Adipocyte (in vitro differentiated cells): Measurements from ENCODE around the gene NRP2.
A peak's percentile ranks its signal among the peaks of the same experiment; 100 is the strongest.

Experiments
- DNase-seq: peaks from one replicate; pipeline ENCODE4 v3.0.0-alpha.2; 2015; ENCODE audit warnings: low read depth
- H3K27me3 ChIP-seq: replicated peaks from 2 replicates; pipeline ENCODE4 v1.7.0; 2013; ENCODE audit warnings: mild to moderate bottlenecking, low read length, moderate library complexity; ENCODE audit not compliant: control insufficient read depth, insufficient read depth
- H3K36me3 ChIP-seq: 2 replicates; pipeline ENCODE4 v1.7.0; 2013; ENCODE audit warnings: low read length, mild to moderate bottlenecking, moderate library complexity; ENCODE audit not compliant: control insufficient read depth, insufficient read depth, severe bottlenecking
- H3K4me1 ChIP-seq: 2 replicates; pipeline ENCODE4 v1.7.0; 2013; ENCODE audit warnings: mild to moderate bottlenecking, low read length, moderate library complexity; ENCODE audit not compliant: control insufficient read depth, insufficient read depth
- H3K4me3 ChIP-seq: 2 replicates; pipeline ENCODE4 v1.7.0; 2013; ENCODE audit warnings: mild to moderate bottlenecking, low read length, moderate library complexity
- H3K9ac ChIP-seq: 2 replicates; pipeline ENCODE4 v1.7.0; 2013; ENCODE audit warnings: mild to moderate bottlenecking, low read length, moderate library complexity
- H3K9me3 ChIP-seq: 2 replicates; pipeline ENCODE4 v1.7.0; 2013; ENCODE audit warnings: mild to moderate bottlenecking, low read length, moderate library complexity; ENCODE audit not compliant: control insufficient read depth

Gene NRP2

DNA sequence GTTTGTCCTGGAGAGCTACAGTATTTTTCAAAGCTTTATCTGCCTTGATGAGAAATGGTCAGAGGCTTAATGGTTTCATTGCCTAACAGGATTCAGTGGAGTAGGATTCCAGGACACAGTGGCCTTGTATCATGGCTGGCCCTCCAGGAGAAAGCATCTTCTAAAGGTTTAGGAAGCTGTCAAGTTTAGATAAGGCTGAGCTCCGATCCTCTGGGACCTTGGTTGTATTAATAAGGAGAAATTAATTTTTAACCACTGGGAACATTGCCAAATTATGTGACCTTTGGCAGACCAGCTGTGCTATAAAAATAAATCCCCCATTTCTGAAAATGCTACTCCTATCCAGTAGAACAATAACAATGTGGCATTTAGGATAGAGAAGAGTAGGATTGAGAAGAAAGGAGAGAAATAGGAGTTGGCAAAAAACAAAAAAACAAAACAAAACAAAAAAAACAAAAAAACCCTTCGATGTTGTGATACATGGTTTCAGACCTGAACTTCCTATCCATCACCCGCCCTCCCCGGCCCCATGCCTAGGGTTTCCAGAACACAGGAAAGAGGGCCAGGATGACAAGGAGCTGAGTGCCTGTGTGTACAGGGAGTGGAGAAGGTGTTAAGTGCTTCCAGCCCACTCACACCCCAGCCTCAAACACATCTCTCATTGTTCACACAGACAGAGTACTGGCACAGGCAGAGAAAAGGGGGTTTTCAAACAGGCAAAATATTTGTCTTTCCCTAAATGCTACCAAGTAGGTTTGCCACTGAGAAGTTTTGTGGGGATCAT is 6.3 kb downstream of the NRP2 start:
- Histone ChIP-seq H3K36me3 (no peaks in the 10 kb centered on the region), H3K9ac (no peak overlapping the region), H3K4me1 (peaks cover 31% of the 10 kb centered on the region), H3K9me3 (no peaks in the 10 kb centered on the region), H3K27me3 (no peaks in the 10 kb centered on the region), H3K4me3 (no peak overlapping the region)
- DNase-seq = no peak

DNA sequence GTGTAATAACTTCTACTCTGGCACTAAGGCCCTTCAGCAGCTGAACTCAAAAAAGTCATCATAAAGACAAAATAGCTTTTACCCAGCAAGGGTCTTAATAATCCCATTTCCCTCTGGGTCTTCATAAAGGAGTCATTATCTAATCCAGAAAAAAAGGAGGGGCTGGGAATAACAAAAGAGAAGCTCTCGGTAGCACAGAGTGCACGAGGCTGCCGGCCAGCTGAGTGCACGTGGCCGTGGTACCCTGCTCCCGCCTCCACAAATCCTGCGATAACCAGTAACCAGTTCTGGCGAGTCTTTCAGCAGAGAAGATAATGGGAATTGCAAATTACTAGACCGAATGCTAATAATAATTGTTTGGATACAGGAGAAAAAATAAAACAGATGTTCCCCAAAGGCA is 7.5 kb downstream of the NRP2 start:
- DNase-seq = no peak
- H3K9me3 ChIP-seq = no peaks in the 10 kb centered on the region
- H3K27me3 ChIP-seq = no peaks in the 10 kb centered on the region
- H3K4me1 ChIP-seq = peaks cover 25% of the 10 kb centered on the region
- no peak overlapping the region for H3K4me3 ChIP-seq
- no peaks in the 10 kb centered on the region for H3K36me3 ChIP-seq
- H3K9ac ChIP-seq = no peak overlapping the region

DNA sequence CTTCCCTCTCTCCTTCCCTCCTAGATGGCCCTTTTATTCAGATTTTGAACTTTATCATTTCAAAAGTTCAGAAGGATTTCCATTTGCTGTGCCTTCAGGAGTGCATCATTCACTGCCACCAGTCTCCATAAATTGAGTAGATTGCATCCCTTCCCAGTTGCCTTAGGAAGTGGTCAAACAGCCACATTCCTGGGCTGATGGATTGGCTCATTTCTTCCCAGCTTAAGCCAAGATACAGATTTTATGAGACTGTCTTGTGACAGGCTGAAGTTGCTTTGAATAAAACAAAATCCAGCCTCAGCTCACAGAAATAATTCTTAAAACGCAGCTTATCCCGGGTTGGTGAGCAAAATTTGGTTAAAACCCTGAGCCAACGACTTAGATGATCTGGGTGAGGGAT is 9.8 kb downstream of the NRP2 start:
- Histone ChIP-seq H3K27me3 (no peaks in the 10 kb centered on the region), H3K9me3 (no peaks in the 10 kb centered on the region), H3K9ac (peak overlapping the region; percentile 44), H3K4me1 (peaks cover 33% of the 10 kb centered on the region), H3K4me3 (no peak overlapping the region), H3K36me3 (no peaks in the 10 kb centered on the region)
- no peak for DNase-seq

DNA sequence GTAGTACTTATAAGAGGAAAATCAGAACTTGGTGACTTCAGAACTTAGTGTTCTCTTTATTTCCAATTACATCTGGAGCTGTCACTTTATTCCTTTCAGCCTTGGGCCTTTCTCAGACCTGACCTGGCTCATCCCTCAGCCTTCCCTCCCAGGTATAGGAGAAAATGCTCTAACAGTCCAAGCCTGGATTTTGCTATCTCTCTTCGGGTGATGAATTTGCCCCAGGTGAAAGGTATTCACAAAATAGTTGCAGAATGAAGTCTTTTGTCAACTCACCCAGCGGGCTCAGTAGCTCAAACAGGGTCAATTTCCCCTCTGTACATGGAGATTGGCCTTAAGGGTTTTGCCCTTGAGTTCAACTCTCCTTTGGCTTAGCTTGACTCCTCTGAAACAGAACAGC is 12.0 kb downstream of the NRP2 start:
- peaks cover 48% of the 10 kb centered on the region for H3K4me1 ChIP-seq
- H3K9ac ChIP-seq = no peak overlapping the region
- H3K27me3 ChIP-seq = no peaks in the 10 kb centered on the region
- peaks cover 6% of the 10 kb centered on the region for H3K36me3 ChIP-seq
- H3K4me3 ChIP-seq = no peak overlapping the region
- DNase-seq = no peak
- H3K9me3 ChIP-seq = no peaks in the 10 kb centered on the region

DNA sequence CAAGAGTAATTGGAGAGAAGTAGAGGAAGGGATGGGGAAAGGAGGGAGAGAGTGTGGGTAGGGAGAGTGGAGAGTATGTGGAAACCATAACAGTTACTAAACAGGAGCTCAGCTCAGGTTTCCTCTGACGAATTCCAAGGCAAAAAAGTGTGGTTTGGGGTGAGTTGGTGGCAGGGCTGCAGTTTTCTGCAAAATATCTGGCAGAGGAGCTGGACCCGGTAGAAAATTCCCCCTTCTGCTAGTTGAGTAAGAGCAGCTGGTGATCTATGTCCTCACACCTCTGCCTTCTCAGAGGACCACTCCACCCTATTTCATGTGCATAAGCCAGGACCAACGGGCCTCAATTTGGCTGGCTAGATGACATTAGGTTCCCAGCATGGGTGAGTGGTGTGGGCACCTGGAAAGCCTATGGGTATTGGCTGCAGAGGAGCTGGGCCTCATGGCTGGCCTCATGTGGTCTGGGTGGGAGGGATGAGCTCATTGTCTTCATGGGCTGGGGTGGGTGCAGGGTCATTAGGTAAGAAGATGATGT is 13.2 kb downstream of the NRP2 start:
- peaks cover 6% of the 10 kb centered on the region for H3K36me3 ChIP-seq
- H3K4me1 ChIP-seq = peaks cover 60% of the 10 kb centered on the region
- no peaks in the 10 kb centered on the region for H3K27me3 ChIP-seq
- H3K4me3 ChIP-seq = no peak overlapping the region
- no peaks in the 10 kb centered on the region for H3K9me3 ChIP-seq
- peak; percentile 82 for DNase-seq
- no peak overlapping the region for H3K9ac ChIP-seq

DNA sequence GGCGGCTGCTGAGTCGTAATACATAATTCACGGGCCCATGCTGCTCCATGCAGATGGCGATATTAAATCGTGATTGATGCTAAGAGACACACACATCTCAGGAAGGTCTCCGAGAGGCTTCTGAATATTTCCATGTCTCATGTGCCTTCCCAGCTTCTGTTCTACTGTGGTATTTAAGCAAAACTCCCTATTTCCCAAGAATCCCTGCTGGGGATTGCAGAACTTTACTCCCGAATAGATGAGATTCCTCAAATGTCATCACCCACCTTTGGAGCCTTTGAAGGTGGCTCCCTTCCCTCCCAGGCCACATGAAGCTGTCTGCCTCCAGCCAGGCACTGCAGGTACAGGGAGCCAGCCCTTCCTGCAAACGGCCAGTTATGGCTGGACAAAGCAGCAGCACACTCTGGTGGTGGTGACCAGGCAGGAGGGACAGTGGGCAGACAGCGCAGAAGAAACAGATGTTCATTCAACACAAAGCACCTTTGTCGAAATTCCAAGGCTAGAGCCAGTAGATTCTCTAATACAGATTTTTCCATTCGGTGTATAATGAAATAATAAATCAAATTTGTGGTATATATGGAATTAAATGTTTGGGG is 14.1 kb downstream of the NRP2 start:
- peaks cover 69% of the 10 kb centered on the region for H3K4me1 ChIP-seq
- no peaks in the 10 kb centered on the region for H3K9me3 ChIP-seq
- H3K4me3 ChIP-seq = no peak overlapping the region
- peaks cover 6% of the 10 kb centered on the region for H3K36me3 ChIP-seq
- H3K27me3 ChIP-seq = no peaks in the 10 kb centered on the region
- no peak overlapping the region for H3K9ac ChIP-seq
- no peak for DNase-seq

DNA sequence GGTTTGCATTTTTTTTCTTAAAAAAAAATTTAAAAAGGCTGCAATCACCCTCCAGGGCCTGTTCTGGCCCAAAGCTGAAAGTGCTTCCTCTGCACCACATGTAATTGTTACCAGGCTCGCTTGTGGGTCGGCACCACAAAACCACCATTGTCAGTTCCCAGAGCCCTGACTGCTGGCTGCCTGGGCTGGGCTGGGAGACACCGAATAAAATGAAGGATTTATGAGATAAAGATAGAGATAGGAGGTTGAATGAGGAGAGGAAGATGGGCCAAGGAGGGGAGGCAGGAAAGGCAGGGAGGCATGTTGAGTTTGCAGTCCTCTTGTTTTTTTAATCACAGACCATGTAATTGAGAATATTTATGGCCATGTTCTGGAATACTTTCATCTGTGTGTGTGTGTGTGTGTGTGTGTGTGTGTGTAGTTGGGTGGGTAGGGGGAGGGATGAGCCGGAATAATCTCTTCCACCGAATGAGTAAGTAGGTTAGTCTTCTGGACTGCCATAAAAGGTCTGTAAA is 14.7 kb downstream of the NRP2 start:
- no peak for DNase-seq
- Histone ChIP-seq H3K4me3 (no peak overlapping the region), H3K4me1 (peaks cover 69% of the 10 kb centered on the region), H3K36me3 (peaks cover 6% of the 10 kb centered on the region), H3K9me3 (no peaks in the 10 kb centered on the region), H3K9ac (no peak overlapping the region), H3K27me3 (no peaks in the 10 kb centered on the region)

DNA sequence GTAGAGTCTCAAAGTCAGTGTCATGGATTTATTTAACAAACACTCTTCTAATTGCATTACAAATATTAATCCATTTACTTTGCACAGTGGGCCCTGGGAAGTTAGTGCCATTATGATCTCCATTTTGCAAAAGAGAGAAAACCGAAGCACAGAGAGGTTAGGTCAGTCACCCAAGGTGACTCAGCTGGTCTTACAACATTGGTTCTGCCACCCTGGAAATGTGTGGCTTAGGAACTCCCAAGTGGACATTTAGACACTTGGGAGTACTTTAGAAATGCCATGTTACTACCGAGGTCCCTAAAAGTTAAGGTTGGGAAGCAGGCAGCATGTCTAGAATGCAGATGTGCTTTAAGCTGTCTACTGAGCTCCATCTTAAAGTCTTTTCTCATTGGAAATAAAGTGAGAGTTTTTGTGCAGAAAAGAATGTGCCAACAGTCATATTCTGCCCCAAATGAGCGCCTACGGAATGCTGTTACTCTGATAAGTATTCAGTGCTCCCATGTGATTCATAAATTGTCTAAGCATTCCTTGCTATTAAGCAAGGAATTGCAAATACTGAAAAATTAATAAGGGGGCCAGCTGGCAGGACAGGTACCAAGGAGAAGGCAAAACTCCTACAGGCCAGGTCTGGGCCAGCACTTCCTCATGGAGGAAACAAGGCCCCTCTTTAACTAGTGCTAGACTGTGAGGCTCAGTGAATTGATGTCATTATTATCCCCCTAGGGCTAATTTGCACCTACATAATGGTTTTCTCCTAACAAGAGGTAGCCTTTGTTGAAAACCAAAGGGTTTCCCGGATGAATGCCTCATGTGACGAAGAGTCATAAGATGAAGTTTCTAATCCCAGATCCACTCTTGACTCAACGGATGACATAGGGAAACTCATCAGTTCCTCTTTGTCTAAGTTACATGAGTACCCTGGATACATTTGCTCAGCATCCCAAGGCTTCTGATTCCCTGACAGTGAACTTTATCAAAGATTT is 16.3 kb downstream of the NRP2 start:
- Histone ChIP-seq H3K9me3 (no peaks in the 10 kb centered on the region), H3K9ac (no peak overlapping the region), H3K4me3 (no peak overlapping the region), H3K4me1 (peaks cover 80% of the 10 kb centered on the region), H3K27me3 (no peaks in the 10 kb centered on the region), H3K36me3 (peaks cover 6% of the 10 kb centered on the region)
- no peak for DNase-seq

DNA sequence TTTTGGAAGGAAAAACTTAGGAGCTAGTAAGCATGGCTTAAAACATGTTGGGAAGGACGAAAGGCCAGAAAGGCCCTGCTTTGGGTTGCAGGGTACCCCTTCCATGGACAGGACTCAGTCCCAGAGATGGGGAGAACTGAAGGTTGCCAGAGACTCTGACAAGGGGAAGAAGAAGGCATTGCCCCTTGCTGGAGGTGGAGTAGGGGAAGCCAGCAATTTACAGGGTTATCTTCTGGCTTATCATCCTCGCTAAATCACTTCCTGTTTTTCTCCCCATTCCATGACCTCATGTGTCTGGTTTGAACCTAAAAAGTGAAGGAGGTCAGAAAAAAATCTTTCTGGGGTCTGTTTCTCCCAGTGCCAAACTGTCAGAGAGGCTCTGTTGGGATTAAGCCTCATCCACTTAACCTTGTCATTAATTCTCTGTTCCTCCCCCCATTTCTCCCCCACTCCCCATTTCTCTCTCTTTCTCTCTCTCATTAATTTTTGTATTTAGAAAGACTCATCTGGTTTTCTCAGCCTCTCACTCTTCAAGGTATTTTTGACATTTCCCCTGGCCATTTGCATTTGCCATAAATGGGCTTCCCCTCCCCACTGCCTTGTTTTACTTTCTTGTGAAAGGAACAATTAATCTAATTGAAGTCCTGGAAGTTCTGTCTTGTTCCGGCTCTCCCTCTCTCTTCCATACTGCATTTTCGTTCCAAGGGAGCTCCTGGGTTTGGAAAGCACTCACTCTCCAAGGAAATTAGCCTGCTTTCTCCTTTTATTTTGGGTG is 17.4 kb downstream of the NRP2 start:
- H3K4me3 ChIP-seq = no peak overlapping the region
- no peak for DNase-seq
- H3K27me3 ChIP-seq = no peaks in the 10 kb centered on the region
- H3K4me1 ChIP-seq = peaks cover 87% of the 10 kb centered on the region
- peaks cover 6% of the 10 kb centered on the region for H3K36me3 ChIP-seq
- no peaks in the 10 kb centered on the region for H3K9me3 ChIP-seq
- H3K9ac ChIP-seq = peak overlapping the region; percentile 63

DNA sequence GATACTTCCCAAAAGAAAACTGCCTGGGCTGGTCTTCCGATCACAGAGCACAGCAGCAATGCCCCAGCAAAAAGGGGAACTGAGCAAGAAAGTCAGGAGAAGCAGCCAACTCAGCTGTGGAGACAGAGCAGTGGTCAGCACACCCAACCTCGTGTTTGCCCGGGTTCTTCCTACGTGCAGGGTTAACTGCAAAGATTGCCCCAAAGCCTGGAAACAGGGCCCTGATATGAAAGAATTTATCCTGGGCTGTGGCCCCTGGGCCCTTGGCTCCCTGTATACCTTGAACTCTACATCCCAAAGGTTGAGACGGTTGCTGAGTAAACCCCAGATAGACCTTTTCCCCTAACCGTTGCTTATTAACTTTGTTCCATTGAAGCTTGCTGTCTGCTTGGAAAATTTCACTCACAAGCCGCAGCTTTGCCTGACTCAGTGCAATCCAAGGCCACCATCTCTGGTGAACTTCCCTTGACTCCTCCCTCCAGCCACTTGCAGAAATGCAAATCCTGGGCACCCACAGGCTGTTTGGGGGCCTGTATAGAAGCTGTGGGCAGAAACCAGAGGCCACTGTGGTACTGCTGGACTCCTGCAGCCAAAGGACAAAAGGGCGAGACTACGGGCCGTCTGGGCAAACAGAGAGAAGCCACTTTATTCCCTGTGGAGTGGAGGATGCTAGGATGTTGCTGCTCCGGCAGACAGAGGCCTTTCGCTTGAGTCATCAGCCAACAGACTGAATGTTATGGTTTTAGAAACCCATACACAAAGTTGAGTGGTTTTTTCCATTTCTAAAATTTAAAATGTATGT is 18.2 kb downstream of the NRP2 start:
- Histone ChIP-seq H3K9me3 (no peaks in the 10 kb centered on the region), H3K4me1 (peaks cover 84% of the 10 kb centered on the region), H3K4me3 (no peak overlapping the region), H3K36me3 (peaks cover 6% of the 10 kb centered on the region), H3K27me3 (no peaks in the 10 kb centered on the region), H3K9ac (peak overlapping the region; percentile 63)
- peak; percentile 90 for DNase-seq
